A673 (cell line): ENCODE measurements around the gene NRG3.

Experiments used
- CTCF ChIP-seq: fragments of 300-800, 200-600 bp; sonication (generic); conservative IDR thresholded peaks from 2 replicates; pipeline ENCODE4 v1.5.1; 2017; ENCODE audit warnings: low read depth, mild to moderate bottlenecking, antibody characterized with exemption, low read length, moderate library complexity, mixed read lengths
- EZH2 ChIP-seq: fragments of 200-600 bp; sonication (generic); IDR thresholded peaks from 2 replicates; pipeline ENCODE4 v1.6.1; 2017; ENCODE audit warnings: borderline replicate concordance, low read depth, mild to moderate bottlenecking, mixed read lengths, antibody characterized with exemption, low read length; ENCODE audit not compliant: poor library complexity, severe bottlenecking

- TF ChIP-seq CTCF, result no peak
- TF ChIP-seq EZH2, result no peak
Observed at GRCh38 chr10:81862596-81862995, 12.4 kb upstream of the NRG3 start.
